ENCODE data around the gene SUPT7L. TPM values are rescaled to one million over a fixed set of nuclear protein-coding genes. Genes with fewer than 3 reads are reported as not detected.

The SUPT7L gene
- total and polyA plus RNA-seq, 2 of the 4 experiments (the other 2 are of a cell fraction) = 16.7 to 33.4 TPM

- Histone ChIP-seq H3K4me1 (ENCODE audit: control insufficient read depth, insufficient read depth, low read length) (no peaks in the 10 kb centered on the region), H2AK9ac (replicated peaks; ENCODE audit: low read depth, low read length, poor library complexity) (no peak overlapping the region), H3K27me3 (ENCODE audit: control insufficient read depth, insufficient read depth, low read length) (no peaks in the 10 kb centered on the region), H4K20me1 (ENCODE audit: insufficient read depth, low read length) (no peaks in the 10 kb centered on the region), H4K5ac (ENCODE audit: low read depth, low read length) (no peak overlapping the region), H3K36me3 (ENCODE audit: control insufficient read depth, insufficient read depth, low read length) (peaks cover 36% of the 10 kb centered on the region), H3K9me3 (ENCODE audit: control insufficient read depth, insufficient read depth, low read length) (no peaks in the 10 kb centered on the region), H2AK5ac (ENCODE audit: low read depth, low read length) (no peak overlapping the region), H3K27ac (ENCODE audit: insufficient read depth, low read length) (no peak overlapping the region), H4K91ac (ENCODE audit: insufficient read depth, low read depth, low read length) (no peak overlapping the region), H2AFZ (replicated peaks; ENCODE audit: low read length, poor library complexity) (no peak overlapping the region), H3K4me2 (ENCODE audit: low read depth, low read length) (no peak overlapping the region), H3K56ac (ENCODE audit: extremely low read depth, insufficient read depth, low read length) (no peak overlapping the region), H4K8ac (ENCODE audit: low read depth in 2 of 2, low read length in 2 of 2) (no peak overlapping the region), H3K9ac (ENCODE audit: low read depth, low read length) (no peak overlapping the region), H3K4ac (ENCODE audit: low read depth, low read length) (no peak overlapping the region), H3K9me1 (ENCODE audit: insufficient read depth, low read length) (no peaks in the 10 kb centered on the region), H3K79me1 (ENCODE audit: low read depth in 1 of 2, low read length in 2 of 2) (peaks cover 10 to 17% of the 10 kb centered on the region in 2 experiments), H2BK120ac (ENCODE audit: low read depth, low read length) (no peak overlapping the region), H2BK15ac (ENCODE audit: low read depth, low read length) (no peak overlapping the region), H2BK5ac (ENCODE audit: low read depth, low read length, poor library complexity, severe bottlenecking) (no peak overlapping the region), H3K23ac (ENCODE audit: low read depth, low read length) (no peak overlapping the region), H2BK20ac (ENCODE audit: low read depth, low read length) (no peak overlapping the region), H3K4me3 (ENCODE audit: insufficient read depth, low read depth, low read length) (no peak overlapping the region), H3K18ac (ENCODE audit: low read depth, low read length) (no peak overlapping the region), H3K14ac (replicated peaks; ENCODE audit: low read depth, low read length) (no peak overlapping the region)
- in situ Hi-C loops (cut with MboI; ENCODE audit: low sequenced_read_pairs) (no loop called here), dilution Hi-C loops (cut with HindIII; ENCODE audit: low sequenced_read_pairs, unreplicated experiment) (no loop called here), intact Hi-C loops (cut with micrococcal nuclease) (no loop called here)
- no peak for TF ChIP-seq MXI1 (IDR thresholded peaks at IDR 0.05; ENCODE audit: borderline replicate concordance, low read depth, low read length)
- TF ChIP-seq POLR2A (IDR thresholded peaks at IDR 0.05; ENCODE audit: low read depth, low read length) = no peak
- no peak for TF ChIP-seq NFE2L2 (IDR thresholded peaks at IDR 0.05; ENCODE audit: low read depth, low read length)
- no peak for TF ChIP-seq CEBPB (IDR thresholded peaks at IDR 0.05; ENCODE audit: low read depth, low read length)
- no peak for TF ChIP-seq FOS (IDR thresholded peaks at IDR 0.05; ENCODE audit: low read depth, low read length)
- TF ChIP-seq ELK1 (IDR thresholded peaks at IDR 0.05; ENCODE audit: borderline replicate concordance, low read depth, low read length) = no peak
- ChIA-PET CTCF (no interaction called here), POLR2A (ENCODE audit: unreplicated experiment) (no interaction called here)
- BruUV-seq (replicated peaks) = no TSS peak
- 100% methylated on average over 1 of the region's 3 CpGs; no CpG with 5 or more reads in 1 of the 2 experiments for WGBS, 2 experiments (ENCODE audit: extremely low coverage in 2 of 2, insufficient read length in 1 of 2)
- no peak for ATAC-seq (ENCODE audit: low read depth)
- DNase-seq = no peak
Measured at GRCh38 chr2:27615316-27615715, 48.1 kb downstream of the SUPT7L start.
